Loucy (cell line): ENCODE measurements around the gene SORT1.

Experiments
- CTCF ChIP-seq: fragments of 200-600 bp; sonication (generic); conservative IDR thresholded peaks from 2 replicates; pipeline ENCODE4 v1.5.1; 2014; ENCODE audit warnings: mild to moderate bottlenecking, antibody characterized with exemption, low read length
- EZH2phosphoT487 ChIP-seq: fragments of 200-600 bp; IDR thresholded peaks from 2 replicates; pipeline ENCODE4 v1.6.1; 2018; ENCODE audit warnings: antibody characterized with exemption, mild to moderate bottlenecking, moderate library complexity, borderline replicate concordance

DNA sequence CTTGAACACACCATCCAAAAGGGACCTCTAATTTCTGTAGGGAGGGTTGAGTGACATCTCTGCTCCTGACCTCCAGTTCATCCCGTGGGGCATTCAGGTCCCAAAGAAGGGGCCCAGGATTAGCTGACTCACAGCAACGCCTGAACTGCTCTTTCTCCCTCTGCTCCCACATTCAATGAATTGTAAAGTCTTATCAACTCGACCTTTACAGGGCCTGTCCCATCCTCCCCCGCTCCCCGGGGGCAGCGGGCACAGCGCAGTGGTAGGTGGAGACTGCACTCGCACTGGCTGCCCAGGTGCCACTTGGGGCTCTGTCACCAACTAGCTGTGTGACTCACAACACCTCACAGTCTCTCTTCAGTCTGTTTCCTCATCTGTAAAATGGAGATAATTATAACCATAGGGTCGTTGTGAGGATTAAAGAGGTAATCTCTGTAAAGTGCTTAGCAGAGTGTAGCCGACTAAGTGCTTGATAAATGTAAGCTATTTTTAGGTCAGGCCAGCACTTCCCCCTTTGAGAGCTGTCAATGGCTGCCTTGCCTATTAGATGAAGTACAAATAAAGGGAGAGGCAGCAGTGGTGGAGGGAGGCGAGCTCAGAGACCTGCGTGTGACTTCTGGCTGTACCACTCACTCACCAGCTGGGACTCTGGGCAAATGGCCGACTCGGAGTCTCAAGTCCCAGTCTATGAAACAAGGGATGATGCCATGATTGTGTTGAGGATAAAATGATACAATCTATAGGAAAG lies 90.3 kb downstream of the SORT1 start:
- no peak for TF ChIP-seq CTCF
- TF ChIP-seq EZH2phosphoT487 = no peak
